KMS-11 (cell line): ENCODE data around the gene SPRED2.

ENCODE experiments used
- H2AFZ ChIP-seq: fragments of 200-600 bp; sonication (generic); 2 replicates; pipeline ENCODE4 v1.6.1; 2016; ENCODE audit warnings: antibody characterized with exemption, mixed run types, low read depth
- H3K27ac ChIP-seq: fragments of 200-600 bp; sonication (generic); 2 replicates; pipeline ENCODE4 v1.6.1; 2016; ENCODE audit warnings: mild to moderate bottlenecking, mixed run types
- H3K27me3 ChIP-seq: fragments of 200-600 bp; sonication (generic); 2 replicates; pipeline ENCODE4 v1.6.1; 2017; ENCODE audit warnings: mild to moderate bottlenecking, low read depth, mixed run types, moderate library complexity; ENCODE audit not compliant: insufficient read depth
- H3K36me3 ChIP-seq: fragments of 200-600 bp; sonication (generic); 2 replicates; pipeline ENCODE4 v1.6.1; 2017; ENCODE audit warnings: mild to moderate bottlenecking, mixed run types; ENCODE audit not compliant: insufficient read depth
- H3K4me1 ChIP-seq: fragments of 200-600 bp; sonication (generic); 2 replicates; pipeline ENCODE4 v1.6.1; 2016; ENCODE audit warnings: mild to moderate bottlenecking, low read depth, mixed run types; ENCODE audit not compliant: poor library complexity, severe bottlenecking
- H3K4me2 ChIP-seq: fragments of 200-600 bp; sonication (generic); 2 replicates; pipeline ENCODE4 v1.7.0; 2016; ENCODE audit warnings: mild to moderate bottlenecking, mixed run types
- H3K4me3 ChIP-seq: fragments of 200-600 bp; sonication (generic); IDR thresholded peaks from 2 replicates; pipeline ENCODE4 v1.6.1; 2017; ENCODE audit warnings: low read depth, low read length, mixed read lengths; ENCODE audit not compliant: insufficient read depth
- H3K79me2 ChIP-seq: fragments of 200-600 bp; sonication (generic); 2 replicates; pipeline ENCODE4 v1.6.1; 2016; ENCODE audit warnings: low read depth, mixed run types; ENCODE audit not compliant: insufficient read depth
- H3K9ac ChIP-seq: fragments of 200-600 bp; sonication (generic); 2 replicates; pipeline ENCODE4 v1.6.1; 2016; ENCODE audit warnings: mild to moderate bottlenecking, mixed run types
- H4K20me1 ChIP-seq: fragments of 200-600 bp; sonication (generic); 2 replicates; pipeline ENCODE4 v1.6.1; 2016; ENCODE audit warnings: mild to moderate bottlenecking, mixed run types; ENCODE audit not compliant: insufficient read depth
- TF ChIP-seq, protein P1 (sequence below): fragments of 200-600 bp; sonication (generic); conservative IDR thresholded peaks from 2 replicates; pipeline ENCODE4 v1.6.1; 2017; ENCODE audit warnings: low read depth, mild to moderate bottlenecking, antibody characterized with exemption, low read length, moderate library complexity, mixed read lengths

Gene SPRED2

GRCh38 chr2:65452150-65452895, 19.9 kb upstream of the SPRED2 start:
- no peak overlapping the region for H3K9ac ChIP-seq
- H3K36me3 ChIP-seq: no peaks in the 10 kb centered on the region
- H4K20me1 ChIP-seq: no peaks in the 10 kb centered on the region
- H3K79me2 ChIP-seq: no peaks in the 10 kb centered on the region
- no peaks in the 10 kb centered on the region for H3K27me3 ChIP-seq
- H2AFZ ChIP-seq: no peak overlapping the region
- no peaks in the 10 kb centered on the region for H3K4me1 ChIP-seq
- TF ChIP-seq, protein P1, sequence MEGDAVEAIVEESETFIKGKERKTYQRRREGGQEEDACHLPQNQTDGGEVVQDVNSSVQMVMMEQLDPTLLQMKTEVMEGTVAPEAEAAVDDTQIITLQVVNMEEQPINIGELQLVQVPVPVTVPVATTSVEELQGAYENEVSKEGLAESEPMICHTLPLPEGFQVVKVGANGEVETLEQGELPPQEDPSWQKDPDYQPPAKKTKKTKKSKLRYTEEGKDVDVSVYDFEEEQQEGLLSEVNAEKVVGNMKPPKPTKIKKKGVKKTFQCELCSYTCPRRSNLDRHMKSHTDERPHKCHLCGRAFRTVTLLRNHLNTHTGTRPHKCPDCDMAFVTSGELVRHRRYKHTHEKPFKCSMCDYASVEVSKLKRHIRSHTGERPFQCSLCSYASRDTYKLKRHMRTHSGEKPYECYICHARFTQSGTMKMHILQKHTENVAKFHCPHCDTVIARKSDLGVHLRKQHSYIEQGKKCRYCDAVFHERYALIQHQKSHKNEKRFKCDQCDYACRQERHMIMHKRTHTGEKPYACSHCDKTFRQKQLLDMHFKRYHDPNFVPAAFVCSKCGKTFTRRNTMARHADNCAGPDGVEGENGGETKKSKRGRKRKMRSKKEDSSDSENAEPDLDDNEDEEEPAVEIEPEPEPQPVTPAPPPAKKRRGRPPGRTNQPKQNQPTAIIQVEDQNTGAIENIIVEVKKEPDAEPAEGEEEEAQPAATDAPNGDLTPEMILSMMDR: no peak
- H3K27ac ChIP-seq: no peak overlapping the region
- H3K4me3 ChIP-seq: no peak overlapping the region
- H3K4me2 ChIP-seq: no peak overlapping the region

GRCh38 chr2:65450810-65451209, 18.4 kb upstream of the SPRED2 start:
- Histone ChIP-seq H3K27me3 (no peaks in the 10 kb centered on the region), H3K27ac (no peak overlapping the region), H3K9ac (no peak overlapping the region), H3K79me2 (no peaks in the 10 kb centered on the region), H3K36me3 (no peaks in the 10 kb centered on the region), H3K4me3 (no peak overlapping the region), H3K4me2 (no peak overlapping the region), H3K4me1 (no peaks in the 10 kb centered on the region), H4K20me1 (no peaks in the 10 kb centered on the region), H2AFZ (no peak overlapping the region)
- TF ChIP-seq, protein P1: no peak

- Histone ChIP-seq H4K20me1 (no peaks in the 10 kb centered on the region), H3K4me1 (no peaks in the 10 kb centered on the region), H3K27me3 (no peaks in the 10 kb centered on the region), H3K4me2 (no peak overlapping the region), H3K27ac (no peak overlapping the region), H3K9ac (no peak overlapping the region), H3K4me3 (no peak overlapping the region), H2AFZ (no peak overlapping the region), H3K36me3 (no peaks in the 10 kb centered on the region), H3K79me2 (no peaks in the 10 kb centered on the region)
- TF ChIP-seq, protein P1: no peak
These were observed 18.0 kb upstream of the SPRED2 start for GRCh38 chr2:65450393-65450792.

GRCh38 chr2:65443509-65444186, 11.2 kb upstream of the SPRED2 start:
- Histone ChIP-seq H3K27me3 (peaks cover 3% of the 10 kb centered on the region; the same call in 1 of the 2 replicates), H3K9ac (no peak overlapping the region), H3K36me3 (no peaks in the 10 kb centered on the region), H3K27ac (no peak overlapping the region), H3K4me2 (no peak overlapping the region), H4K20me1 (no peaks in the 10 kb centered on the region), H3K79me2 (no peaks in the 10 kb centered on the region), H3K4me1 (no peaks in the 10 kb centered on the region), H2AFZ (no peak overlapping the region), H3K4me3 (no peak overlapping the region)
- TF ChIP-seq, protein P1: no peak
